COR-L47 (cell line): ENCODE measurements around the gene PNPLA6.

Experiments
- DNase-seq: peaks from one replicate; lab custom pipeline; 2025; lab: John Stamatoyannopoulos, UW

PNPLA6 gene

DNA sequence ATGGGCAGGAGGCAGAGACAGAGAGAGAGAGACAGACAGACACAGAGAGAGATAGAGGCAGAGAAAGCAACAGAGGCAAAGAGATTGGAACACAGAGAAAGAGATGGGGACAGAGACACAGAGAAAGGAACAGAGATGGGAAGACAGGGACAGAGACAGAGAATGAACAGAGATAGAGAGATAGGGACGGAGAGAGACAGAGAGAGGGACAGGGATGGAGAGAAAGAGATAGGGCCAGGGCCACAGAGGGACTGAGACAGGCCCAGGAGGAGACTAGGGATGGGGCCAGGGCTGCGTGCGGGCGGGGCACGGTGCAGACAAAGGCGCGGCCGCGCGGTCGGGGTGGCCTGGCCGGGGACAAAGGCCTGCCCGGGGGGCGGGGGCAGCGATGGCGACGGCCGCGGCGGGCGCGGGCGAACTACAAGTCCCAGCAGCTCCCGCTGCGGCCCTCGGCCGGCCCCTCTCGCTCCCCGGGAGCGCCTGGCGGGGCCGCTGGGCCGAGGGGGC is 19.8 kb upstream of the PNPLA6 start, which contains the start of gene ZNF358:
TSS of gene ZNF358 (plus strand) at position 459 of the 507 bp plus-strand sequence. CDS start 3,140 bp downstream, outside the sequence.
- DNase-seq, result peak; percentile 72

DNA sequence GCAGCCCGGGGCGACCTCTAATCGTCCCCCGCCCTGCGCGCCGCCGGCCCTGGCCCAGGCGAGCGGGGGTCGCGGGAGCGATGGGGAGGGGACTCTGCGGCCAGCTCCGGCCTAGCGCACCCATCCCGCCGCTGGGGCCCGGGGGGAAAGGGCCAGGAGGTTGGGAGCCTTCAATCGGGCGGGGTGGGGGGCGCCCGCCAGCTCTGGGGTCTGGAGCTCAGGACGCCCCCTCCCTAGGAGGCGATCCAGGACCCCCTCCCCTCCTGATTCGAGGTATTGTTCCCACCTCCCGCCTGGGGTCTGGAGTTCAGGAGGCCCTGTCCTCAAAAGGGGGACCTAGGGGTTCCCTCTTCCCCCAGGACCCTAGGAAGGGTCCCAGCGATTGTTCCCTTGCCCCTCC is 19.2 kb upstream of the PNPLA6 start:
- DNase-seq, result no peak

DNA sequence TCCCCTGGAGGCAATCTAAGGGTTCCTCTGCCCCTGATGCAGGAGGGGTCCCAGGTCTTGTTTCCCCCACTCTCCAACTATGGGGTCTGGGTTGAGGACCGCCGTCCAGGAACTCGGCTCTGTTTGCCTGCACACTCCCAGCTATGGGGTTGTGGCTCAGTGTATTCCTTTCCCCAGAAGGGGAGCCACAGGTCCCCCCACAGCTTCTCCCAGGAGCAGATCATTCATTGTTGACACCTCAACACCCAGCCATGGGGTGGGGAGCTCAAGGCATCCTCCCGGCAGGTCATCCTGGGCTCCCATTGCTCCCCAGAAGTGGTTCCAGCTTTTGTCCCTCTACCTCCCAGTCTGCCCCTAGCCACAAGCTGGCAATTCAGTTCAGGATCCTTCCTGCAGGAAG is 18.6 kb upstream of the PNPLA6 start:
- DNase-seq, result no peak

DNA sequence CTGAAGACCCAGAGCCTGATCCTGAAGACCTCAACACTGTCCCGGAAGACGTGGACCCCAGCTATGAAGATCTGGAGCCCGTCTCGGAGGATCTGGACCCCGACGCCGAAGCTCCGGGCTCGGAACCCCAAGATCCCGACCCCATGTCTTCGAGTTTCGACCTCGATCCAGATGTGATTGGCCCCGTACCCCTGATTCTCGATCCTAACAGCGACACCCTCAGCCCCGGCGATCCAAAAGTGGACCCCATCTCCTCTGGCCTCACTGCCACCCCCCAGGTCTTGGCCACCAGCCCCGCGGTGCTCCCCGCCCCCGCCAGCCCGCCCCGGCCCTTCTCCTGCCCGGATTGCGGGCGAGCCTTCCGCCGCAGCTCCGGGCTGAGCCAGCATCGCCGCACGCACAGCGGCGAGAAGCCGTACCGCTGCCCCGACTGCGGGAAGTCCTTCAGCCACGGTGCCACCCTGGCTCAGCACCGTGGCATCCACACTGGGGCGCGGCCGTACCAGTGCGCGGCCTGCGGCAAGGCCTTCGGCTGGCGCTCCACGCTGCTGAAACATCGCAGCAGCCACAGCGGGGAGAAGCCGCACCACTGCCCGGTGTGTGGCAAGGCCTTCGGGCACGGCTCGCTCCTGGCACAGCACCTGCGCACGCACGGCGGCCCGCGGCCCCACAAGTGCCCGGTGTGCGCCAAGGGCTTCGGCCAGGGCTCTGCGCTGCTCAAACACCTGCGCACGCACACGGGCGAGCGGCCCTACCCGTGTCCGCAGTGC is 16.0 kb upstream of the PNPLA6 start:
- DNase-seq, result no peak

DNA sequence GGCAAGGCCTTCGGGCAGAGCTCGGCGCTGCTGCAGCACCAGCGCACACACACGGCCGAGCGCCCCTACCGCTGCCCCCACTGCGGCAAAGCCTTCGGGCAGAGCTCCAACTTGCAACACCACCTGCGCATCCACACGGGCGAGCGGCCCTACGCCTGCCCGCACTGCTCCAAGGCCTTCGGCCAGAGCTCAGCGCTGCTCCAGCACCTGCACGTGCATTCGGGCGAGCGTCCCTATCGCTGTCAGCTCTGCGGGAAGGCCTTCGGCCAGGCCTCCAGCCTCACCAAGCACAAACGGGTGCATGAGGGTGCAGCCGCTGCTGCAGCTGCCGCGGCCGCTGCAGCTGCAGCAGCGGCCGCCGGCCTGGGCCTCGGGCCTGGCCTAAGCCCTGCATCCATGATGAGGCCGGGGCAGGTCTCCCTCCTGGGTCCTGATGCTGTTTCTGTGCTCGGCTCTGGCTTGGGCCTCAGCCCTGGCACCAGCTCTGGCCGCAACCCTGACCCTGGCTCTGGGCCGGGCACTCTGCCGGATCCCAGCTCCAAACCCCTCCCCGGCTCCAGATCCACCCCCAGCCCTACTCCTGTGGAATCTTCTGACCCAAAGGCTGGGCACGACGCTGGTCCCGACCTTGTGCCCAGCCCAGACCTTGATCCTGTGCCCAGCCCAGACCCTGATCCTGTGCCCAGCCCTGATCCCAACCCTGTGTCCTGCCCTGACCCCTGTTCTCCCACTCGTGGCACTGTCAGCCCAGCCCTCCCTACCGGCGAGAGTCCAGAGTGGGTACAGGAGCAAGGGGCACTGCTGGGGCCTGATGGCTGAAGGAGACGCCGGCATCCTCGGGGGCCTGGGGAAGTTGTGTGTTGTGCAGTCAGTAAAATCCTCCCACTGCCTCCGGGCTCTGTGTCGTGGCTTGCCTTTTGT is 15.1 kb upstream of the PNPLA6 start:
- no peak for DNase-seq

DNA sequence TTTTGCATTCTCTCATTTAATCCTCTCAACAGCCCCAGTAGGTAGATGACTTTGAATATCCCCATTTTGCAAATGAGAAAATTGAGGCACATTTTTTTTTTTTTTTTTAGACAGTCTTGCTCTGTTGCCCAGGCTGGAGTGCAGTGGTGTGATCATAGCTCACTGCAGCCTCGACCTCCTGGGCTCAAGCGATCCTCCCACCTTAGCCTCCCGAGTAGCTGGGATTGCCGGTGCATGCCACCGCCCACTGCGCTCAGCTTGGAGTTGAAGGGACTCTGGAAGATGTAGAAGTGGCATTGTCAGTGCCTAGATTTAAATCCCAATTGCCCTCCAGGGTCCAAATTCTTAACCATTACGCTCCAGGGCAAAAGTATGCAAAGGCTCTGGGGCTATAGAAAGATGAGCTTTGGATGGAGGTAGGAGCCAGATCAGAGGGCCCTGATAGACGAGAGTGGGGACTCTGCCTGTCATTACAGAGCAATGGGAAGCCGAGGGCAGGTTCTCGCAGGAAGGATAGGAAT is 13.9 kb upstream of the PNPLA6 start:
- DNase-seq, result no peak

DNA sequence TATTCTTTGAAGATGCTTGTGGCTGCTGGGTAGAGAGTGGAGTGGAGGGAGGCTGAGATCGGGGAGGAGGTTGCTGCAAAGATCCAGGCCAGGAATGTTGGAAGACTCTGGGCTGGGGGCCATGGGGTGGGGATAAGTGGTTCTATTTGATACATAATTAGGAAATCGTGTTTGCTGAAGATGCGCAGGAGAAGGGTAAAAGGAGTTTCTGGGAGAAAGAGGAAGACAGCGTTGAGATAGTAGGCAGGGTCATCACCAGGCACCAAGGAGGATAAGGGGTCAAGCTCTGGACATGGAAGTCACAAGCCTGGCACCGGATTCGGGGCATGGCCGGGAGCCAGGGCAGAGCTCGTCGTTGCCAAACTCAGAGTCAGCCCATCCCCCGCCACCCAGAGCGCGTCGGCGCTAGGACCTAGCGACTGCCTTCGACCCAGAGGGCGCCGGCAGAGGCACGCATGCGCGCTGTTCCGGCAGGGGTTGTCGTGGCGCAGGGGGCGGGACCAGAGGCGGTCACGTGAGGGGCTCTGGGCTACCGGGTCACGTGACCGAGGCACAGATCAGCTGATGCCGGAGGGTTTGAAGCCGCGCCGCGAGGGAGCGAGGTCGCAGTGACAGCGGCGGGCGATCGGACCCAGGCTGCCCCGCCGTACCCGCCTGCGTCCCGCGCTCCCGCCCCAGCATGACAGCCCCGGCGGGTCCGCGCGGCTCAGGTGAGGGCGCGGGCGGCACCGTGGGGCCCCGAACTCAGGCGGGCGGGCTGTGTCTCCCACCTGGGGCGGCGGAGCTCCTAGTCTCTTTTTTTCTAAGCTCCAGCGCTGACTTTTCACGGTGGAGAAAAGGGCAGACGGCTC is 13.2 kb upstream of the PNPLA6 start, which contains the start of gene MCOLN1:
TSS of gene MCOLN1 (plus strand) at position 553 of the 851 bp plus-strand sequence. CDS start at position 680, 127 bp downstream.
- DNase-seq, result peak; percentile 97

DNA sequence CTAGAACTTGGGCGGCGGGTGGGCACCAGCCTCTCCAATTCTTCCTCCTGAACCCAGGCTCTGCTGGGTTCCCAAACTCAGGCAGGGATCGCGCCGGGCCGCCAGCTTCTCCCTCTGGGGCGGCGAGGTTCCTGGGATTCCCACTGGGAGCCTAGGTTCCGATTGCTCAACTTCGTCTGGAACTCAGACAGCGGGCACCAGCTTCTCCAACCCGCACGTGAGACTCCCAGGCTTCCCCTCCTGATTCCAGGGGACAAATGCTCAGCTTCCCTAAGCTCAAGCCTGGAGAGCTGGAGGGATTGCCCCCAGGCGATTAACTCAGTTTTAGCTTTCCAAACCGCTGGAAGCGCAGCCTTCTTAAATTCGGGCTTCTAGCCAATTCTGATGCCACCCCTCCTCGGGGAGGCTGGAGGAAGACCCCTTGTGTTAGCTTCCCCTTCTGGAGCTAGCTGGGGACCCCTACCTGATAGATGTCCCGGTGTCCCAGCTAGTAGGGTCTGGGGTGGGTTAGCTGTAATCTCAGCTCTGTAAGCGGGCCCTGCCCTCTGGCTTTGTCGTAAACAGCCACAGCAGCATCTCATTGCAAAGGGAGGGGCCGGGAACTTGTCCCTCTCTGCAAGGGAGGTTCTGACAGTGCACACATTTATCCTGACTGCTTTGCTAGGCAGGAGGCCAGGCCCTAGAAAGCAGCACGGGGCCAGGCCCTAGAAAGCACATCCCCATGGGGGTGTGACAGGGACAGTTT is 12.4 kb upstream of the PNPLA6 start:
- DNase-seq, result no peak

DNA sequence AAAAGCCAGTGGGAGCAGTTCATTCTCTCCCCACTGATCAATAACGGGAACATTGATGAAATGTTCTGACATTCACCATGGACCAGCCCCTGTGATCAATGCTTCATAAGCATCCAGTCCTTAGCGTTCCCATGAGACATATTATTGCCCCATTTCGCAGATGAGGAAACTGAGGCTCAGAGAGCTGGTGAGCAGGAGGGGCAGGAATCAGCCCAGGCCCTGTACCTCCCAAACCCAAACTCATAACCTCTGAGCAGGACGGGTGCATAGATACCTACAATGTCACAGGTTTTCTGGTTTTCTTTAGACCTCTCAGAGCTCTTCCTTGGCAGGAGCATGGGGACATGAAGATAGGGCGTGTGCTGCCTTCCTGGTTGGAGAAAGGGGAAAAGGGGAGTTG is 11.0 kb upstream of the PNPLA6 start:
- no peak for DNase-seq

DNA sequence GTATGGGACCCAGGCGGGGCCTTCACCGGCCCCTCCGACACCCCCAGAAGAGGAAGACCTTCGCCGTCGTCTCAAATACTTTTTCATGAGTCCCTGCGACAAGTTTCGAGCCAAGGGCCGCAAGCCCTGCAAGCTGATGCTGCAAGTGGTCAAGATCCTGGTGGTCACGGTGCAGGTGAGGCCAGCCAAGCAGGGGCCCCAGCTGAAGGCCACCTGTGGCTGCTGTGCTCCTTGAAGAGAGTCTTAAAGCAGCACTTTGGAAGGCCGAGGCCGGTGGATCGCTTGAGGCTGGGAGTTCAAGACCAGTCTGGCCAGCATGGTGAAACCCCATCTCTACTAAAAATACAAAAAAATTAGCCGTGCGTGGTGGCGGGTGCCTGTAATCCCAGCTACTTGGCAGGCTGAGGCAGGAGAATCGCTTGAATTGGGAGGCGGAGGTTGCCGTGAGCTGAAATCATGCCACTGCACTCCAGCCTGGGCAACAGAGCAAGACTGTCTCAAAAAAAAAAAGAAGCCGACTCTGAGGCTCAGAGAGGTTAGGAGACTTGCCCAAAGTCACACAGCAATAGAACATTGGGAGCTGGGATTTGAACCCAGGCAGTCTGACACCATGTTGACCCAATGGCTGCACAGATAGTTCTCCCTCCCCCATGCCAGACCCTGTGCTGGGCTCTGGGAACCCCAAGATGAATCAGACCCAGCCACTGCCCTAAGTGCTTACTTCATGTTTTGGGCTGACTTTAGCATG is 10.4 kb upstream of the PNPLA6 start:
- no peak for DNase-seq

DNA sequence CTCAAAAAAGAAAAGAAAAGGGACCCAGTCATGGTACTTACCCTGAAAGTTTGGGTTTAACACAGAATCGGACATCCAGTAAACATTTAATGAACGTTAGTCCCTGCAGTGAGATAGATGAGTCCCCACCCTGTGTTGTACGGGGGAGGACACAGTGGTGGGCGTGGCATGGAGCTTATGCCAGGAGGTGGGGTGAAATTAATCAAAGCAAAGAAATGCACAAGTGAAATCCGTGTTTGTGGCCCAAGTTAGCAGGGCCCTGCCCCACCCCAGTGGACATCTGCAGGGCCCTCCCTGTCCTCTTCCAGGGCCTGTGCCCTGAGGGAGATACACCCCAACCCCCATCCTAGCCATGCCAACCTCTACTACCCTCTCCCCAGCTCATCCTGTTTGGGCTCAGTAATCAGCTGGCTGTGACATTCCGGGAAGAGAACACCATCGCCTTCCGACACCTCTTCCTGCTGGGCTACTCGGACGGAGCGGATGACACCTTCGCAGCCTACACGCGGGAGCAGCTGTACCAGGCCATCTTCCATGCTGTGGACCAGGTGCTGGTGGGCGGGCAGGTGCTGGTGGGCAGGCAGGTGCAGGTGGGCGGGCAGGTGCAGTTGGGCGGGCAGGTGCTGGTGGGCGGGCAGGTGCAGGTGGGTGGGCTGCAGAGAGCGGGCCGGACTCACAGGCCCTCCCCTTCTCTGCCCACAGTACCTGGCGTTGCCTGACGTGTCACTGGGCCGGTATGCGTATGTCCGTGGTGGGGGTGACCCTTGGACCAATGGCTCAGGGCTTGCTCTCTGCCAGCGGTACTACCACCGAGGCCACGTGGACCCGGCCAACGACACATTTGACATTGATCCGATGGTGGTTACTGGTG is 9.2 kb upstream of the PNPLA6 start:
- DNase-seq, result no peak

DNA sequence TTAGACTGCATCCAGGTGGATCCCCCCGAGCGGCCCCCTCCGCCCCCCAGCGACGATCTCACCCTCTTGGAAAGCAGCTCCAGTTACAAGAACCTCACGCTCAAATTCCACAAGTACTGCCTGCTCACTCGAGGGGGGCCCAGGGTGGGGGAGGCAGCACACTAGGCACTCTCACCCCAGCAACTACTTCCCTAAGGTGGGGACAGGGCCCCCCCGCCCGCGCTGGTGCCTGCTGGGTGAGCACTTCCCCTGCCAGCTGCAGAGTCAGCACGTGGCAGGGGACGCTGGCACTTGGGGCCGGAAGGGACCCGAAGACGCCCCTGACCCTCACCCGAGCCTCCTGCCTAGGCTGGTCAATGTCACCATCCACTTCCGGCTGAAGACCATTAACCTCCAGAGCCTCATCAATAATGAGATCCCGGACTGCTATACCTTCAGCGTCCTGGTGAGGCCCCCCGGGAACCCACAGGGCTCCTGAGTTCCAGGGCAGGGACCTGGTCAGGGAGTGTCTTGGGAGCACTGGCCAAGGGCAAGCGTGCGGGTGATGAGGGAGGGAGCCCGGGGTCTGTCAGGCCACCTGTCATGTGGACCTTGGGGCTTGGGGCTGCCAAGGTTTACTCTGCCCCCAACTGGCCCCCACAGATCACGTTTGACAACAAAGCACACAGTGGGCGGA is 7.9 kb upstream of the PNPLA6 start:
- no peak for DNase-seq

DNA sequence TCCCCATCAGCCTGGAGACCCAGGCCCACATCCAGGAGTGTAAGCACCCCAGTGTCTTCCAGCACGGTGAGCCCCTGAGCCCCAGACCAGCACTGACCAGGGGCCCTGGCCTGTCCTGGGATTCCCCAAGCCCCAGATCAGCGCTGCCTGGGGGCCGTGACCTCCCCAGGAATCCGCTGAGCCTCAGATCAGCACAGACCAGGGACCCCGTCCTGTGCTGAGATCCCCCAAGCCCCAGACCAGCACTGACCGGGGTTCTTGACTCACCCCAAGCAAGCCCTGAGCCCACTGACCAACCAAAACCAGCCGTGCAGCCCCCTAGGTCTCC is 7.4 kb upstream of the PNPLA6 start:
- DNase-seq, result no peak

DNA sequence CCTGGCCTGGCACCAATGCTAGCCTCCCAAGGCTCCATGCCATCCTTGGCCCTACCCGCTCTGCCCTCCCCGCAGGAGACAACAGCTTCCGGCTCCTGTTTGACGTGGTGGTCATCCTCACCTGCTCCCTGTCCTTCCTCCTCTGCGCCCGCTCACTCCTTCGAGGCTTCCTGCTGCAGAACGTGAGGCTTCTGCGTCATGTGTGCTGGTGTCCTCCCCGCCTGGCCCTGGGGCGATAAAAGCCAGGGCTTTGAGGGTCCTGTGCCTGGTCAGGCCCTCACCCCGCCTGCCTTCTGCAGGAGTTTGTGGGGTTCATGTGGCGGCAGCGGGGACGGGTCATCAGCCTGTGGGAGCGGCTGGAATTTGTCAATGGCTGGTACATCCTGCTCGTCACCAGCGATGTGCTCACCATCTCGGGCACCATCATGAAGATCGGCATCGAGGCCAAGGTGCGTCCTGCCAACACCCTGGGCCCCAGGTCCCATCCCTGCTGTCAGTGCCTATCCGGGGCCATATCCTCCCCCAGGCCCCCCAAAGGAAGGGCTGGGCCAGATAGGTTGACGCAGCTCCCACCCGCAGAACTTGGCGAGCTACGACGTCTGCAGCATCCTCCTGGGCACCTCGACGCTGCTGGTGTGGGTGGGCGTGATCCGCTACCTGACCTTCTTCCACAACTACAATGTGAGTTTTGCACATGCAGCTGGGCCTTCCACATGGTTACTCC is 6.8 kb upstream of the PNPLA6 start:
- no peak for DNase-seq

DNA sequence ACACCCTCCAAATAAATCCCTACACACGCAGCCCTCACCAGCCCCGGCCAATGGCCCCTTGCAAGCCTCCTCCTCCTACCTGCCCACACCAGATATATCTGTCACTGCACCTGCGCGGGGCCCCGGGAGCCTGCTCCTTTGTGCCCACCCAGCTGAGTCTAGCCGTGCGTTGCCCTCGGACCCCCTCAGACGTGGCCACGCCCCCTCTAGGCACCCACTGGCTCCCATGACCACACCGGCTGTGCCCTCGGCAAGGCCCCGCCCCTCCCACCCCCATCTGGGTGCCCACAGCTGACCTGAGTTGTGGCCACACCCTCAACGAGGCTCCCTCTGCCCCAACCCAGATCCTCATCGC is 6.3 kb upstream of the PNPLA6 start:
- no peak for DNase-seq

DNA sequence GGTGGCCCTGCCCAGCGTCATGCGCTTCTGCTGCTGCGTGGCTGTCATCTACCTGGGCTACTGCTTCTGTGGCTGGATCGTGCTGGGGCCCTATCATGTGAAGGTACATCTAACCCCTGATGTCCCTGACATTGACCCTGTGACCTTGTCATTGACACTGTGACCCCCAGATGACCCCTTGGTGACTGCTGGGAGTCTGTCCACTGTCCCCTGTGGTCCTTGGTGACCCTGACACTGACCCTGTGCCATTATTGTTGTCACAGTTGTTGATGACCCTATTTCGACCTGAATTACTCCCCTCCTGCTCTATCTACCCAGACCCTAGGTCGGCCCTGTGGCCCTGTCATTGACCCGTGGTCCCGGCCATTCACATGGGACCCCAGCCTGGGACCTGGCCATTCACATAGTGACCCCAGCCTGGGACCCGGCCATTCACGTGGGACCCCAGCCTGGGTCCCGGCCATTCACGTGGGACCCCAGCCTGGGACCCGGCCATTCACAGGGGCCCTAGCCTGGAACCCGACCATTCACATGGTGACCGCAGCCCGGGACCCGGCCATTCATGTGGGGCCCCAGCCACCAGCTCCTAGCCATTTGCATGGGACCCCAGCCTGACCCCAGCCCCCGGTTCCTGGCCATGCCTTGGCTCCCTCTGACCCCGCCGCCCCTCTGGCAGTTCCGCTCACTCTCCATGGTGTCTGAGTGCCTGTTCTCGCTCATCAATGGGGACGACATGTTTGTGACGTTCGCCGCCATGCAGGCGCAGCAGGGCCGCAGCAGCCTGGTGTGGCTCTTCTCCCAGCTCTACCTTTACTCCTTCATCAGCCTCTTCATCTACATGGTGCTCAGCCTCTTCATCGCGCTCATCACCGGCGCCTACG is 5.7 kb upstream of the PNPLA6 start:
- no peak for DNase-seq

DNA sequence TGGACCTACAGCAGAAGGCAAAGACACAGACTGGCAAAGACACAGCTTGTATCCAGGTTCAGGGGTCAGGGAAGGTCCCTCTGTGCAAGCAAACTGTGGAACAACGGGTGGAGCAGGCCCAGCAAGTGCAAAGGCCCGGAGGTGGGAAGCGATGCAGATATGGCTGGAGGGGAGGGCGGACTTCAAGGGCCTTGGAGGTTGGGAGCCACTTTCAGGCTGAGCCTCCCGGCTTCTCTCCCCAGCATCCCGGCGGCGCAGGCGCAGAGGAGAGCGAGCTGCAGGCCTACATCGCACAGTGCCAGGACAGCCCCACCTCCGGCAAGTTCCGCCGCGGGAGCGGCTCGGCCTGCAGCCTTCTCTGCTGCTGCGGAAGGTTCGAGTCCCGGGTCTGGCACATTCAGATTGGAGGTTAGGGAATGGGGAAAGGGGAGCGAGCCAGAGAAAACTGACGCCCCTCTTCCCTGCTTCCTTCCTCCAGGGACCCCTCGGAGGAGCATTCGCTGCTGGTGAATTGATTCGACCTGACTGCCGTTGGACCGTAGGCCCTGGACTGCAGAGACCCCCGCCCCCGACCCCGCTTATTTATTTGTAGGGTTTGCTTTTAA is 2.1 kb upstream of the PNPLA6 start:
- no peak for DNase-seq
